ENCODE measurements around the gene FGFR2.

Gene FGFR2

DNA sequence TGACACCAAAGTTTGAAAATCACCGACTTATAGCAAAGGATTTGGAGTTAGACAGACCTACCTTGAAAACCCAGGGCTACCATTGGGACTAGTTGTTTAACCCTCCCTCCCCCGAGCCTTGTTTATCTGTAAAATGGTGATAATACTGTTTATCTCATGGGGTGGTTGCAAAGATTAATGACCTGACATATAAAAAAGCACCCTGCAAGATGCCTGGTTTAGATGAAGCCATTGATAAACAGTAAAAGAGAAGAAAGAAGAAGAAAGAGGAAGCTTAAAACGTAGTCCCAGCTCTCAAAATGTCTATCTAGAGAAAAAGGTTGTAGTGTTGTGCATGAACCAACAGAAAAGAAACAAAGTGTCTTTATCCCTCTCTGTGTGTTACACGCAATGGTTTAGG, 145.7 kb downstream of the FGFR2 start:
- DNase-seq (ENCODE audit: low spot score) = no peak

DNA sequence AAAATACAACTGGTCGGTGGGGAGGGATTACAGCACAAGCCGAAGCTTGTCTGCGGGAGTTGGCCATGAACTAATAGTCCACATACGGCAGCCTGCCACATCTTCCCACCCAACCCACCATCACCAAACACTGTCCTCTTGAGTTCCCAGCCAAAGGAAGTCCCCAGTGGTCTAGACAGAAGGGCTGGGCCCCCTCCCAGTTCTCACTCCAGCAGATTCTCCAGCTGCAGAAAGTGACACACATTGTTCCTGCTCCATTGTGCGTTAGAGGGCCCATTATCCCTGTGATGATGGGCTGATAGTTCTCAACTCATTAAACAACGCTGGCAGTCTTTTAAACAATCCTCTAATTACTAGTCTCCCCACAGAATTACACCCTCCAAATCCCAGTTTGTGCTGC, 148.0 kb downstream of the FGFR2 start:
- no peak for DNase-seq (ENCODE audit: low spot score)

DNA sequence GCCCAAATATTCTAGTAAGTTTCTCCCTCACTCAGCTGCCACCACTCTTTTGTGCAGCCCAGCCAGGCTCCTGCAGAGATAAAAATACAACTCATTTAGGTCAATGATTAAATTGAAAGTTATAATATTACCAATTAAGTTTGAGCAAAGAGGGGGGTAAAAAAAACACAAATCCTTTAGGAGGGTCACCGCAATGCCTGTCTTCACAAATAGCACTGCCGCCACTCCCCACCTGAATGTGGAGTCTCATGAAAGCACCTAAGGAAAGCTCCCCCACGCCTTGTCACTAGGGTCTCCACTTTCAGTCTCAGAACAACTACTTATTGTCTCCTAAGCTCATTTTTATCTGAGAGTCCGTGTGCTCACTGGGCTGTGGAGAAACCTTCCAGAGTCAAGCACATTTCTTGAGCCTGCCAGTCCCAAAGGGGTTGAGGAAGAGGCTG, 148.7 kb downstream of the FGFR2 start:
- DNase-seq (ENCODE audit: low spot score) = no peak

DNA sequence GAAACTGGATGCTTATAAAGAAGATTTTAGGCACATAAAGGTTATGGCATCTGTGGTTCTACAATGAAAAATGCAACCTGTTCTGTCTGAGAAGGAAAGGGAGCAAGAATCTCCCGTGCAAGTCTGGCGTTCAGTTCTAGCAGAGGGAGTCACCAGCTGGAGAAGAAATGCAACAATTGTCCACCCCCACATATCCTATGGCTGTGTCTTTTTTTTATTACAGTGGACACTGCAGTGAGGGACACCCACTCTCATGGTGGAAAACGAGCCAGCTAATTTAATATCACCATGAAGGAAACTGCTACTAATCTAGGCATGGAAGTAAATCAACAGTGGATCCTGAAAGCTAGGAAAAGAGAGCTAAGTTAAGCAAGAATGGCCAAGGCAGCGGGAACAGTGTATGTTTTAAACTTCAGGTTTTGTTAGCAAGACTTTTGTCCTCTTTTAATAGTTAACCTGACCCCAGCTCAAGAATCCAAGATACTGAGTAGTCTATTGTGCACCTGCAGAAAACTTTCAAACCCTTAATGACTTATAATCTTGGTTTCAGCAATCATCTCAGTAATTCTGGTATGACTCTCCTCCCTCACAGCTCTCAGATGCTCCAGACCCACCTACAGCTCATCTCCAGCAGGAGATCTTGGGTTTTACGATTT, 149.3 kb downstream of the FGFR2 start:
- no peak for DNase-seq (ENCODE audit: low spot score)

DNA sequence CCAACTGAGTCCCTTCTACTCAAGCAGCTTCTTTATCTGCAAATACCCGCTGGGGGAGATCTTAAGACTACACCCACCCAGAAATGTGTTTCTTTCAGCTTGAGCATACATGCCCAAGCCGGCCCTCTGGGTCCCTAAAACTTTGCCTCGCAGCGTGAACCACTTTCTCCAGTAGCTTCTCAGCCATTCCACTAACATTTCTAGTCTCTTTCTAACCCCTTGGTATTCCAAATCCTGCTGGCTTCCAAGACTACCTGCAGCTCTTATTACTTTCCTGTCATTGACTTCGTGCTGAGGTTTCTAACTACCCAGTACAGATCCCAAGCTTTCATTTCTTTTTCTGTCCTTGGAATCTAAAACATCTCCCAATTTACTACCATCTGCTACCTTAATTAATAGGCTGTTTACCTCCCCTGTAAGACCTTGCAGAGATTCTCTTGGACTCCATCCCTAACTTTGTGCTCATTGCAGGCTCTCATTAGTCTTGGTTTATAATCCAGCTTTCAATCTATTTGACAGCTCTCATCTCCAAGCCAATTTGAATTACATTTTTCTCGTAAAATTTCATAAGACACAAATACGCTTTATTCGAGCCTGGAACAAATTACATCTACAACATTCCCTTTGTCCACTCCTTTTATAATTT, 153.6 kb downstream of the FGFR2 start:
- no peak for DNase-seq (ENCODE audit: low spot score)

DNA sequence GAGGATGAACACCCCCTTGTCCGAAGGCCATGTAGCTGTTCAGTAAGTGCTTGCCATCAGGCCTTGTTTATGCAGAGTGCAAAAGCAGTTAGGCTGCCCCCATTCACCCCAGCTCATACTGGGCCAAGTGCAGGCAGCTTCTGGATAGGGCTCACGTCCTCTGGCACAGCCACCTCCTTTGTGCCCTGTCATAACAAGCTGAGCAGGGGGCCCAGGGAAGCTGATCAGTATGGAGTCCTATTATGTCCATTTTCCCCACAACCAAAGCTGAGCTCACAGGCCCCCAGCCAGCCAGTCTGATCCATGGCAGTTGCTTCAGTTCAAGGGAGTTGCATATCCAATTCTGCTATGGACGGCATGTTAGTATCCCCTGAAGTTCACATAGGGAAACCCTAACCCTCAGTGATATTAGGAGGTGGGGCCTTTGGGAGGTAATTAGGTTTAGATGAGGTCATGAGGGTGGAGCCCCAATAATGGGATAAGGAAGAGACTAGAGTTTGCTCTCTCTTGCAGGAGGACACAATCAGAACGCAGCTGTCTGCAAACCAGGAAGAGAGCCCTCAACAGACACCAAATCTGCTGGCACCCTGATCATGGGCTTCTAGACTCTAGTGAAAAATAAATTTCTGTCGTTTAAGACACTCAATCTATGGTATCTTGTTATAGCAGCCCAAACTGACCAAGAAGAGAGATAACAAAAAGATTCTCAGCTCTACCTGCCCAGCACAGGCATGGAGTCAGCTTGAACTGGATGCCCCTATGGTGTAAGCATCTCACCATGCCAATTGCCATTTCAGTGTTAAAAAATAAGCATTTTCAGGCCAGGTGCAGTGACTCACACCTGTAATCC, 155.9 kb downstream of the FGFR2 start:
- no peak for DNase-seq (ENCODE audit: low spot score)

DNA sequence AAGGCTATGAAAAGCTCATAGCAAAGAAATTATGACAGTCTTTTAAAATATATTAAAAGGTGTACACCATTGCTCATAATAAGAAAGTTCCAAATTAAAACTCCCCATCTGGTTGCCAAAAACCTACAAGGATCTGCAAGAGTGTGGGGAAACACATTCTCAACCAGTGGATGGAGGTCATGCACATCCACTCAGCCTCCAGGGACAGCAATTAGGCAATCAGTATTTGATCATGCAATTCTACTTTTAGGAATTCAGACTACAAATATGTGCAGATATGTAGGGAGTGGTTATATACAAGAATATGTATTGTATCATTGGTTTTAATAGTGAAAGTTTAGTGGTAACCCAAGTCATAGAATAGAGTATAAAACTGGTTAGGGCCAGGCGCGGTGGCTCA, 157.8 kb downstream of the FGFR2 start:
- no peak for DNase-seq (ENCODE audit: low spot score)

DNA sequence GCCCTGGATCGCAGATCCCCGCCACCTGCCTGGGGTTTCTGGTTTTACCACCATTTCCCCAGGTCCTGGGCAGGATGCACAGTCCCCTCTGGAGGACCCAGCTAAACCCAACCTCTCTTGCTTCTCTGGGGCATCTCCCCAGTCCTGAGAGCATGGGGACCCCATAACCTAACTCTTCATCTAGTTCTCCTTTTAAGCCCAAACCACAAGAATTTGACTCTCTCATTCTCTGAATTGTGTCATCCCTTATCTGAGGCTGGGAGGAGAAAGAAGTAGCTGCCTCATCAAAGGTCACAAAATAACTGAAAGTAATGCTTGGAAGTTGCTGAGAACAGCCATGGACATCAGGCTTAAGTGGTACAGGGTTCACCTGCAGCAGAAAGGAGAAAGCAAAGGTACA, 159.9 kb downstream of the FGFR2 start:
- no peak for DNase-seq (ENCODE audit: low spot score)

DNA sequence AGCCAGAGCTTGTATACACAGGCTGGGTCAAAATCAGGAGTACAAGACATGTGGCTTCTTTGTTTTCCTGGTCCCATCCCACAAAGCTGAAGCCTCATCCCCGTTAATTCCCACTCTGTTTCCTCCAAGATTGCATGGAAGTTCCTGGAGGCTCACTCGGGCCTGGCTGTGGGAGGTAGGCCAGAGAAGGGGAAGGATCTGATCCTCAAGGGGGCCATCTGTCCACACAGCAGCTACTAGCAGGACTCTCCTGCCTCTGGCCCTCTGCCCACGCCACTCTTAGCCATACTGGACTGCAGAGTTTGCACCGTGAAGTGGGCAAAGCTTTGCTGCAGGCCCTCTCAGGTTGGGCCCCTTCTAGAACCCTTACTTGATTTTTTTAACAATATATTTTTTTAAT, 160.6 kb downstream of the FGFR2 start:
- DNase-seq (ENCODE audit: low spot score) = no peak

DNA sequence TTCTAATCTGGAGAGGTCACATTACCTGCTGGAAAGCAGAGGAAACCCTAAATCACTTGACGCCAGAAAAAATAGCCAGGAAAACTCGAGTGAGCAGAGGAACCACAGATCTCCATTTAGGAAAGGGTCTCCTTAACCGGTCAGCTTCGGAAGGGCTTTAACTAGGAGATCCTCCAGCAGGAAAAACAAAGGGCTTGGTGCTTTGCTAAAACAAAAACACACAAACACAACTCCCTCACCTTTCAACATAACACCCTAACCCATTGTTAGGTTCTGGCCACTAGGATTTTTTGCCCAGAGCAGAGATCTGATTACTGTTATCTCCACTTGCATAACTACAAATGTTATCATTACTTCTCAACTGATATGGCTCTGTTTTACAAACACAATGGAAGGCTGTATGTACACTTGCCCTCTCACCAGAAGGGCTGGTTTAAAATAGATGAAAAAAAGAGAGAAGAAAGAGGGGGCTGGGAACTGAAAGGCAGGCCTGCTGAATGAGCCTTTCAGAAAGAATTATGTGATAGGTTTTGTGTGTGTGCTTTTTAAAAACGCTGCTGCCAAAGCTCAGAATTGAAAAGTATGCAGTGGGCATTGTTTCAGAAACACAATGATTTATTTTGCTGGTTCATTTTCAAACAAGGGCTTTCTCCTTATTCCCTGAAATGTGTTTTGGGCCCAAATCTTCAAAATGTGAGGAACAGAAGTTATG, 161.5 kb downstream of the FGFR2 start:
- no peak for DNase-seq (ENCODE audit: low spot score)

DNA sequence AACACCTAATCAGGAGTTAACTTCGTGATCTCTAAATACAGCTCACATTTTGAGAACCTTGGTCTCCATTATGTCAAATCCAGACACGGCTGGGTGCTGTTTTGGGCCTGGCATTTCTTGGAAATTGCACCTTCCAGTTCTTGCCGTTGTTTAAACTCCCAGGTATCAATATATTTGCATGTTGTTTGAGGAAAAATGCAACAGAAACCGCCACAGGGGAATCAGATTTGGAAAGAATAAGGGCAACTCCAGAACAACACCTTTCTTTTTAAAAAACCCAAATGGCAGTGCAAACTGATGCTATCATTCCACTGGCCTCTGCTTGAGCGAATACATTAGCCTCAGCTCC, 162.0 kb downstream of the FGFR2 start:
- no peak for DNase-seq (ENCODE audit: low spot score)

DNA sequence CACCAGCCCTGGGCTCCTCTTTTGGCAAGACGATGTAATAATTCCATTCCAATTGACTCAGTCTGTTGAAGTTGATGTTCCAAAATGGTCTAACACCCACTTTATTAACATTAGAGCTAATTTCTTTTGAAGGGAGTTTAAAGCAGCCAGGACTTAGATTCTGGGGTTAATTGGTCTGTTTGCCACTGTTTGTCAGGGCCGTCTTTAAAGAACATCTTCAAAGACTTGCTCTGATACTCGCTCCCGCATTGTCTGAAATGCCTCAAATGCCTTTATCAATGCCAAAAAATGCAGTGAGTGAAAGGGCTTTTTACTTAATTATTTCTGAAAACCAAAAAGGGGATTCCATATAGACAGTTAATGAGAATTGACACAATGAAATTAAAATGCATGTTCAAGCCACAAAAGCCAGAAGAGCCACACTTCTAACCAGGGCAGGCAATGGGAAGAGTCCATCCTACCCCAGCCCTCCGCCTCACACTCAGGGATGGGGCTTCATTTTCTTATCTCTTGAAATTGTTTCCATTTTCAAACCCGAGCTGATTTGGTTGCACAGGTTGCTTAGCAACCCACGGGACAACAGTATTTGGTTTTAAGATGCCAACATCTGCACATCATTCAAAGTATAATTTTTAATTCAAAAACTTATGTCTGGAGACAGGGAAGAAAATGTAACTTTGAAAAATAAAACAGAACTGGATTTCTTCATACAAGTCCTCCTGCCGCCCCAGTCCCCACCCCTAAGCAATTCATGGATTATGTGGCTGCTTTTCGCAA, 163.0 kb downstream of the FGFR2 start:
- DNase-seq (ENCODE audit: low spot score) = no peak

DNA sequence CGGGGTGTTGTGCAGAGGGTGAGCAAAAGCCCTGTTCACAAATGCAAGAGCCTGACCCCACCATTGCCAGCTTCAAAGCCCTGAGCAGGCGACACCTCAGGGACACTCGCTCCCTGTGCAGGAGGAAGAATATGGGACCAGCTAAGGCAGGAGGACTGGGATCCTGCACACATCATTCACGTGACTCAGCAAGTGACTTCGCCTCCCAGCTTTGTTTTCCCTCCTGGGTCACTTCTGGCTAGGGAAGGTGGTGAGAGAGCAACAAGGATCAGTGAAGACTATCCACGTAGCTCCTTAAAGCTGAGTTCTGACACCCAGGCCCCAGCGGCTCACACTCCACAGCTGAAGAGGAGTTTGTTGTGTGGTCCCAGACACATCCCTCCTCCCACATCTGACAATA, 164.3 kb downstream of the FGFR2 start:
- no peak for DNase-seq (ENCODE audit: low spot score)

DNA sequence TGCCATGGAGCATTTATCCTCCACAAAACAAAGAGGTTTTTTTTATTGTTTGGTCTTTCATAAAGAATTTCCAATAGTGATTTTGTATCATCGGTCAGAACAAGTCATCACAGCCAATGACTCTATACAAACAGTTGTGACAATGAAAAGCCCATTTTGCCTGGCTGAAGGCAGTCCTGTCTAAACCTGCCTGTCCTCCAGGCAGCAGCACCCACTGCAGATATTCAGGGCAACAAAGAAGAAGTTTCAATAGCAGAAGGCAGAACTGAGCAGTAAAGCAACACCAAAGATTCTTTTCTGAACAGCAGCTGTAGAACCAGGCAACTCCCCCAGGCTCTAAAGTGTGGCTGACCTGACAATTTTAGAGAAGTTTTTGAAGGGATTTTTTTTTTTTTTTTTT, 169.4 kb downstream of the FGFR2 start:
- DNase-seq (ENCODE audit: low spot score) = no peak

All from AG08396 (cell line).